Measurements from ENCODE around the gene LRMDA. TPM values are rescaled to one million over a fixed set of nuclear protein-coding genes. Genes with fewer than 3 reads are reported as not detected.

Gene LRMDA
- total and polyA plus RNA-seq, 4 donors, result 12.1 to 40.8 (median 21.6) TPM

DNA sequence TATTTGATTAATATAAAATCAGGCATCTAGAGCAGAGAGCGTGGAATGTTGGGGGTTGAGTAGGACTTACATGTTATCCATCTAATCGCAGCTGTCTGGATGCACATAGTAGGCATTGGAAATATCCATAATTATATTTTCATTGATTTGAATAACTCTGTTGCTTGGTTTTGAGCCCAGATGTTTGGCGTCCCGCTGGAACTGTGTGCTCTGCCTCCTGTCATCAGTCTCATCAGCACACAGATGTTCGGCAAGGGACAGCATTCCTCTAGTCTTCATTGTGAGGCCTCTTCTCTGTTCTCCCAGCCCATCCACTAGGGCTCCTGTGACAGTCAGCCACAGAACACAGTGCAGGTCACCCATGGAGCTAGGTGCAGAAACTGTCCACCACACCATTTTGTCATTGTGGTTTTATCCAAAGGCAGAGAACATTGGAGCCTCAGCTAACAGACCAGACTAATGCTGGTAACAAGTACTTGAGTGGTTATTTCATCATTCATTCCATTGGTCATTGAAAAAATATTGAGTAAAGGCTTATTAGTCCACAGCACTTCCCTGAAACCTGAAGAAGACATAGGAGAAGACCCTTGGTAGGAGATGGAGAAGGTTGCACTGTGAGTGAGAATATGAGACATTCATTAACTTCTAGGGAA is 927.4 kb downstream of the LRMDA start:
- Histone ChIP-seq H3K27me3 (ENCODE audit: control insufficient read depth in 3 of 3, insufficient read depth in 3 of 3, low read length in 2 of 3) (no peaks in the 10 kb centered on the region), H3K36me3 (ENCODE audit: control insufficient read depth in 4 of 4, insufficient read depth in 4 of 4, low read length in 4 of 4) (no peaks in the 10 kb centered on the region), H3K4me3 (no peak overlapping the region), H3K9me3 (ENCODE audit: control insufficient read depth in 4 of 4, insufficient read depth in 3 of 4, low read length in 3 of 4) (no peaks in the 10 kb centered on the region), H3K9ac (ENCODE audit: insufficient read depth in 1 of 2, low read length in 2 of 2) (no peak overlapping the region), H3K4me1 (ENCODE audit: control insufficient read depth in 5 of 5, insufficient read depth in 5 of 5, low read length in 5 of 5) (peaks cover 0 to 7% (median 0%) of the 10 kb centered on the region in 5 donors), H3K27ac (ENCODE audit: low read depth in 1 of 2, low read length in 1 of 2) (no peak overlapping the region)
- ATAC-seq (ENCODE audit: insufficient read depth, low FRiP score) (no peak), DNase-seq (no peak)
- TF ChIP-seq, protein P1, sequence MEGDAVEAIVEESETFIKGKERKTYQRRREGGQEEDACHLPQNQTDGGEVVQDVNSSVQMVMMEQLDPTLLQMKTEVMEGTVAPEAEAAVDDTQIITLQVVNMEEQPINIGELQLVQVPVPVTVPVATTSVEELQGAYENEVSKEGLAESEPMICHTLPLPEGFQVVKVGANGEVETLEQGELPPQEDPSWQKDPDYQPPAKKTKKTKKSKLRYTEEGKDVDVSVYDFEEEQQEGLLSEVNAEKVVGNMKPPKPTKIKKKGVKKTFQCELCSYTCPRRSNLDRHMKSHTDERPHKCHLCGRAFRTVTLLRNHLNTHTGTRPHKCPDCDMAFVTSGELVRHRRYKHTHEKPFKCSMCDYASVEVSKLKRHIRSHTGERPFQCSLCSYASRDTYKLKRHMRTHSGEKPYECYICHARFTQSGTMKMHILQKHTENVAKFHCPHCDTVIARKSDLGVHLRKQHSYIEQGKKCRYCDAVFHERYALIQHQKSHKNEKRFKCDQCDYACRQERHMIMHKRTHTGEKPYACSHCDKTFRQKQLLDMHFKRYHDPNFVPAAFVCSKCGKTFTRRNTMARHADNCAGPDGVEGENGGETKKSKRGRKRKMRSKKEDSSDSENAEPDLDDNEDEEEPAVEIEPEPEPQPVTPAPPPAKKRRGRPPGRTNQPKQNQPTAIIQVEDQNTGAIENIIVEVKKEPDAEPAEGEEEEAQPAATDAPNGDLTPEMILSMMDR (IDR thresholded peaks at IDR 0.05; ENCODE audit: control extremely low read depth, extremely low read depth), result no peak
- WGBS, 2 donors, result 96 to 97% methylated on average over 5 of the region's 5 CpGs

DNA sequence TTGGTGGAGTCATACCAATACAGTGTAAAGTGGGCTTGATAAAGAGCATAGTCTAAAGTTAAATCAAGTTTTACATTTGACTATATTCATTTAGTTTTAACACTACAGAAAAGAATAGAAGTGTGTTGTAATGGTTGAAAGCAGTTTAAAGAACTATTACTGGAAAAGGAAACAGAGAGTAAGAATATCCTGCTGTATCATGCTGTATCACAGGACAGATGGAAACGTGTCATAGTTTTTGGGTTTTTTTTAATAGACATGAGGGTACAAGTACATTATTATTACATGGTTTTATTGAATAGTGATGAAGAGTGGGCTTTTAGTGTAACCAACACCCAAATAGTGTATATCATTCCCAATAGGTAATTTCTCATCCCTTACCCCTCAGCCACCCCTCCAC is 944.3 kb downstream of the LRMDA start:
- WGBS, 2 donors, result 50 to 74% methylated on average over 1 of the region's 1 CpG
- Histone ChIP-seq H3K9ac (ENCODE audit: insufficient read depth in 1 of 2, low read length in 2 of 2) (no peak overlapping the region), H3K27me3 (ENCODE audit: control insufficient read depth in 3 of 3, insufficient read depth in 3 of 3, low read length in 2 of 3) (no peaks in the 10 kb centered on the region), H3K36me3 (ENCODE audit: control insufficient read depth in 4 of 4, insufficient read depth in 4 of 4, low read length in 4 of 4) (no peaks in the 10 kb centered on the region), H3K4me3 (no peak overlapping the region), H3K27ac (ENCODE audit: low read depth in 1 of 2, low read length in 1 of 2) (no peak overlapping the region), H3K9me3 (ENCODE audit: control insufficient read depth in 4 of 4, insufficient read depth in 3 of 4, low read length in 3 of 4) (no peaks in the 10 kb centered on the region), H3K4me1 (ENCODE audit: control insufficient read depth in 5 of 5, insufficient read depth in 5 of 5, low read length in 5 of 5) (no peaks in the 10 kb centered on the region)
- no peak for ATAC-seq (ENCODE audit: insufficient read depth, low FRiP score)
- no peak for DNase-seq
- TF ChIP-seq, protein P1 (IDR thresholded peaks at IDR 0.05; ENCODE audit: control extremely low read depth, extremely low read depth), result no peak

- no peaks in the 10 kb centered on the region for H3K27me3 ChIP-seq (ENCODE audit: control insufficient read depth in 3 of 3, insufficient read depth in 3 of 3, low read length in 2 of 3)
- H3K4me1 ChIP-seq (ENCODE audit: control insufficient read depth in 5 of 5, insufficient read depth in 5 of 5, low read length in 5 of 5), result no peaks in the 10 kb centered on the region
- H3K36me3 ChIP-seq (ENCODE audit: control insufficient read depth in 4 of 4, insufficient read depth in 4 of 4, low read length in 4 of 4), result no peaks in the 10 kb centered on the region
- DNase-seq (no peak), ATAC-seq (ENCODE audit: insufficient read depth, low FRiP score) (no peak)
- 46 to 75% methylated on average over 2 of the region's 2 CpGs for WGBS, 2 donors
- no peak overlapping the region for H3K4me3 ChIP-seq
- H3K9me3 ChIP-seq (ENCODE audit: control insufficient read depth in 4 of 4, insufficient read depth in 3 of 4, low read length in 3 of 4), result no peaks in the 10 kb centered on the region
- H3K27ac ChIP-seq (ENCODE audit: low read depth in 1 of 2, low read length in 1 of 2), result no peak overlapping the region
- TF ChIP-seq, protein P1 (IDR thresholded peaks at IDR 0.05; ENCODE audit: control extremely low read depth, extremely low read depth), result no peak
- H3K9ac ChIP-seq (ENCODE audit: insufficient read depth in 1 of 2, low read length in 2 of 2), result no peak overlapping the region
These were observed 951.0 kb downstream of the LRMDA start for GRCh38 chr10:76382381-76382851.

Measured in lung (tissue), 12 donors.